ENCODE results near the gene ST7. TPM values are rescaled to one million over a fixed set of nuclear protein-coding genes. Genes with fewer than 3 reads are reported as not detected.

ST7 gene
- total and polyA plus RNA-seq, 2 of the 13 experiments (the other 11 are each of a cell fraction or from before 2014, with no cell fraction given) = 17.3 to 23.5 TPM

- TF ChIP-seq ZNF142 (CRISPR knock-in tag; IDR thresholded peaks at IDR 0.05) = peak; percentile 71; the same call in 1 of the 2 replicates
- peak; percentile 27; the same call in 1 of the 2 replicates for TF ChIP-seq RAD21 (CRISPR knock-in tag; IDR thresholded peaks at IDR 0.05)
- TF ChIP-seq GZF1 (CRISPR knock-in tag; IDR thresholded peaks at IDR 0.05) = no peak
- peak; percentile 45; the same call in 1 of the 2 replicates for TF ChIP-seq KDM2A (CRISPR knock-in tag; IDR thresholded peaks at IDR 0.05; ENCODE audit: borderline replicate concordance, low read depth)
- peak; percentile 73 for TF ChIP-seq CREM (IDR thresholded peaks at IDR 0.05)
- no peak for TF ChIP-seq CREM (CRISPR knock-in tag; IDR thresholded peaks at IDR 0.05)
- TF ChIP-seq HOXA3 (CRISPR knock-in tag; IDR thresholded peaks at IDR 0.05) = no peak; the same call in 1 of the 2 replicates
- peak; percentile 72; the same call in 1 of the 2 replicates for TF ChIP-seq ZNF143 (CRISPR knock-in tag; IDR thresholded peaks at IDR 0.05)
- TF ChIP-seq TAF1 (CRISPR knock-in tag; IDR thresholded peaks at IDR 0.05) = peak; percentile 53
- TF ChIP-seq ZMYM2 (CRISPR knock-in tag; IDR thresholded peaks at IDR 0.05) = no peak
- peak; percentile 79; the same call in 1 of the 2 replicates for TF ChIP-seq ZNF276 (CRISPR knock-in tag; IDR thresholded peaks at IDR 0.05; ENCODE audit: low read depth)
- no peak for TF ChIP-seq RBAK (CRISPR knock-in tag; IDR thresholded peaks at IDR 0.05)
These were observed 871 bp downstream of the ST7 start (continued) for GRCh38 chr7:116953906-116954838.
